GM10847 (cell line): ENCODE measurements around the gene SLC8A3.

Experiments
- POLR2A ChIP-seq: IDR thresholded peaks from 2 replicates; pipeline ENCODE4 v1.6.1; 2011; ENCODE audit not compliant: insufficient read length; ENCODE audit errors: extremely low read depth

The SLC8A3 gene

GRCh38 chr14:70009961-70010360 is 178.8 kb downstream of the SLC8A3 start:
- no peak for TF ChIP-seq POLR2A

DNA sequence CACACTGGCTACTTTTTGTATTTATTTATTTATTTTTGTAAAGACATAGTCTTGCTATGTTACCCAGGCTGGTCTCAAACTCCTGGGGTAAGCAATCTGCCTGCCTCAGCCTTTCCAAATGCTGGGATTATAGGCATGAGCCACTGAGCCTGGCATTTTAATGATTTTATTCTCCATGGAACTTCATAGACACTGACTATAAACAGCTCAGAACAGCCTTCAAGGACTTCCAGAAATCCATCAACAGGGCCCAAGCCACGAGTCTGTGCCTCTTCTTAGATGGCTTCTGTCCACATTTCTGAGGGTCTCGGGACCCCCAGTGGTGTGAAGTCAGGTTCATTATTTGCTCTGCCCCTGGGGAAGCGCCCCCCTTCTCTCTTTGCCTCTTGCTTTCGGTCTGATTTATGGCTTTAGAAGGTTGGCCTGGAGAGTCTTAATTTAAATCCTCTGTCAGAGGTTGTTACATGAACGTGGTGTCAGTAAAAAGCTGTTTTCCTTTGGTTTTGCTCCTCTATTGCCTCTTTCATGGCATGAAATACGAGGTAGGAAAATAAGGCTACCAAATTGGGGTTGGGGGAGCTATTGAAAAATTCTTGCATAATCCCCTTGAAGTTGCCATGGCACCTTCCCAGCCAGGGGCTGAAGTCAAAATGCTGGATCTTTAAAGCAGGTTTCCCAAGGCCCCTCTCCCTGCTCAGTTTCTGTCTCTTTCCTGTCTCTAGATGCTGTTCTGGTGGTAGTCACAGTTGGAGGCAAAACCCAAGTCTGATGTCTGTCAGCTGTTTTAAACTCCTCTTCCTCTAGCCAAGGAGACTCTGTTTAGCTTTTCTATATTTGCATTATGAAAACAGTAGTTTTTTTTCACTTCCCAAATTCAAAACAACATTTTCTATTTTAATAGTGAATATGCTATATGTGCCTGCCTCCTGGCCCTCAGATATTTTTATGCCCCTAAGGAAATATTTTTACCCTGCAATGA is 180.2 kb downstream of the SLC8A3 start:
- no peak for TF ChIP-seq POLR2A

GRCh38 chr14:70006699-70007098 is 182.1 kb downstream of the SLC8A3 start:
- no peak for TF ChIP-seq POLR2A

- no peak for TF ChIP-seq POLR2A
Measured at GRCh38 chr14:70005281-70005805, 183.4 kb downstream of the SLC8A3 start.

- no peak for TF ChIP-seq POLR2A
Measured at GRCh38 chr14:70004791-70005190, 184.0 kb downstream of the SLC8A3 start.

DNA sequence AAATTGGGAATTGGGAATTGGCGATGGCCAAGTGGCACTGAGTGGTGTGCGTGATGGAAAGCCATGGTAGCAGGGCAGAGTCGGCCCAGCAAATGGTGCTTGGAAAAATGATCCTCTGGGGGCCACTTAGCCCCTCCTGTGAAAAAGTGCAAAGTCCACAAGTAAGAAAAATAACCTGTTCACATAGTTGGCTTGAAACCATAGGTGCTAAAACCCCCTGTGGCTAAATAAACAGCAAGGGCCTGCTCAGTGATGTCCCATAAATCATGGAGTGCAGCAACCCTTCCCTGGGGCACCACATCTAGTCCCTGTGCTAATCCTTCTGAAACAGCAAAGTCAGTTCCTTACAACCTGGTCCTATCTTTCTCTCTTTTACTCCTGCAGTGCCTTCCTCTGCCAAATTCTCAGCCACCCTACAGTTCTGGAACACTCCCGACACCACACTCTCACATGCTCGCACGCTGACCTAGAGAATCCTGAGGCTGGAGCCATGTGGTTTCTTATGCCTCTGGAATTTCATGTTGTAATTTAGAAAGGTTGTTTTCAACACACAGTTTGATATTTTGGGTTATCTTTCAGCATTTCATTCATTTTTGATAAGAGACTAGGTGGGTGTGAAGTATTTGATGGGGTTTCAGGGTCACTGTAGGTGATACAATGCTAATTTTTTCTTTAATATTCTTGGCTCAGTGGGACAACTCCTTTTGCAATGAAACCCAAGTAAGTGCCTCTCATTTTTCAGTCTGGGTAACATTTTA is 186.0 kb downstream of the SLC8A3 start:
- no peak for TF ChIP-seq POLR2A

DNA sequence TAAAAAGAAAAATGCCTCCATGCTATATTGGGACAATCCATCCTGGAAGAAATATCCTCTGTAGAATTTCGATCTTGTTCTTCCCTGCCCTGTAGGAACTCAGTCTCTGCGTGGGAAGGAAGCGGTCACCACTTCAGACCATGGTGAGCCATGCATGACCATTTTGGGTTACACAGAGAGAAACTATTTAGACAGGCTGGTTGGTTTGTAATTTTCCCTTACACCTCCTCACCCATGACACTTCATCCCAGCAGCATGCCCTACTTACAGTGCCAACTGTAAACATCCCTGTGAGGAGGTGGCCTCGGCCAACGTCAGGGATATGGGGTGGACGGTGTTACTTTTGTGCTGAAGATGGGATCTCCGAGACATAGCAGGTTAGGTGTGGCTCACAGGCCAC is 188.2 kb downstream of the SLC8A3 start:
- TF ChIP-seq POLR2A = no peak

DNA sequence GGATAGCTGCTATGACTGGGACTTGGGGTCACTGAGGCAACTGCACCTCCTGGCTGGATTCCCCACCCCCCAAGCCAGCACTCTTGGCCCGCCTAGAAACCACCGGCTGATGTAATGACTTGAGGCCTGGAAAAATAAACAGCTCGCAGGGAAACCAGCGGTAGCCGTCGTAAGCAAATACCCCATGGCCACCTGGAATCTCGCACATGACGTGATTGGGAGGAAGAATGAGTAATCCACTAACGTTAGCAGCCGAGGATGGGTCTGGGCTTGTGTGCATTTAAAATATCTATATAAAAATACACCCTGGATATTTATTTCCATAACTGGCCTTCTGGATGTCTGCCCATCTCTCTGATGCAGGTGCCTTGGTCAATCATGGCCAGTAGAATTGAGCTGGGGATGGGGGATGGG is 189.5 kb downstream of the SLC8A3 start:
- no peak for TF ChIP-seq POLR2A

DNA sequence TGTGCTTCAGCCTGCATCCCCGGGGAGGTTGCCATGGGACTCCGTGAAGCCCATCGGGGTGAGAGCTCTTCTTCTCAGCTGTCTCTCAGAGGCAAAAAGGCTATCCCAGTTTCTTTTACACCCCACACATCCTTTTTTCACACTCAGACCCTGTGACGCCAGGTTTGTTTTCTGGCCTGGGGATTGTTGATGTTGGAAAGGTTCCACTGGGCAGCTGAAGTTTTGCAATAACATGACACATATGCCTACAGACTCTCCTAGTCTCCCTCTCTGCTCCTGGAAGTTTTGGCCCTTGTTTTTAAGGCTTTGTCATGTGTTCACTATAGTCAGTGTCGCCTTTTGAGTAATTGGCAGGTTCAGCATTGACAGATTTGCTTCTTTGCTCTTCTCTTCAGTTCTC is 190.9 kb downstream of the SLC8A3 start:
- no peak for TF ChIP-seq POLR2A

GRCh38 chr14:69996216-69996615 is 192.5 kb downstream of the SLC8A3 start:
- no peak for TF ChIP-seq POLR2A
